T-helper 2 cell (primary cell): Measurements from ENCODE around the gene PTPRB.
"Not testable (repeated sequence)": the region's sequence is repeated elsewhere in the genome, so short reads cannot be mapped to it uniquely, and the experiment has no call there.

ENCODE experiments used
- DNase-seq, 5 experiments: peaks; one replicate each; pipeline versions ENCODE4 v3.0.0 to v3.0.0-alpha.2; 2012 to 2022

PTPRB gene

GRCh38 chr12:70535896-70536374, 101.3 kb downstream of the PTPRB start:
- no peak for DNase-seq

GRCh38 chr12:70534466-70534865, 102.8 kb downstream of the PTPRB start:
- no peak for DNase-seq

- no peak for DNase-seq
Observed at GRCh38 chr12:70529647-70530046, 107.6 kb downstream of the PTPRB start.

GRCh38 chr12:70520847-70521246, 116.4 kb downstream of the PTPRB start:
- no peak for DNase-seq

- no peak for DNase-seq
Observed at GRCh38 chr12:70513426-70513825, 123.8 kb downstream of the PTPRB start.

GRCh38 chr12:70508178-70508577, 129.1 kb downstream of the PTPRB start:
- no peak for DNase-seq

- DNase-seq = no peak
Observed at GRCh38 chr12:70507442-70507841, 129.8 kb downstream of the PTPRB start.

- no peak for DNase-seq
Observed at GRCh38 chr12:70497508-70497907, 139.7 kb downstream of the PTPRB start.

- not testable (repeated sequence) for DNase-seq
Observed at GRCh38 chr12:70492904-70493303, 144.3 kb downstream of the PTPRB start.

GRCh38 chr12:70490928-70491327, 146.3 kb downstream of the PTPRB start:
- not testable (repeated sequence) for DNase-seq

- no peak for DNase-seq
Observed at GRCh38 chr12:70487440-70487839, 149.8 kb downstream of the PTPRB start.

- DNase-seq = no peak
Observed at GRCh38 chr12:70486588-70486987, 150.6 kb downstream of the PTPRB start.

- no peak for DNase-seq
Observed at GRCh38 chr12:70485704-70486103, 151.5 kb downstream of the PTPRB start.

- no peak for DNase-seq
Observed at GRCh38 chr12:70484464-70484863, 152.8 kb downstream of the PTPRB start.

GRCh38 chr12:70482764-70483163, 154.5 kb downstream of the PTPRB start:
- no peak for DNase-seq

- no peak for DNase-seq
Observed at GRCh38 chr12:70469221-70469820, 167.9 kb downstream of the PTPRB start.

GRCh38 chr12:70468741-70469140, 168.5 kb downstream of the PTPRB start:
- no peak for DNase-seq

- DNase-seq = no peak
Observed at GRCh38 chr12:70467918-70468733, 169.1 kb downstream of the PTPRB start.

- no peak for DNase-seq
Observed at GRCh38 chr12:70467476-70467875, 169.8 kb downstream of the PTPRB start.

GRCh38 chr12:70466753-70467152, 170.5 kb downstream of the PTPRB start:
- no peak for DNase-seq
